Stimulated activated naive B cell treated with anti-CD40 and anti-IgM and Interleukin-4, amounts not matched to agents 10 μg/mL and 1 μg/mL and 100 μg/mL, for 72 hours (primary cell): Measurements from ENCODE around the gene OR1C1.
"Not testable (repeated sequence)": the region's sequence is repeated elsewhere in the genome, so short reads cannot be mapped to it uniquely, and the experiment has no call there.

Experiments
- ATAC-seq, 2 donors: fragments of 150-1000 bp; cut with Tn5 transposase; replicated peaks; 2 replicates each; pipeline ENCODE4 v1.10.0; 2021; ENCODE audit warnings: moderate library complexity in 1 of 2
- DNase-seq: peaks from one replicate; pipeline ENCODE4 v3.0.0; 2021
- H3K27ac Mint-ChIP-seq: one replicate; pipeline ENCODE4 v1.8.0; 2022; ENCODE audit warnings: mild to moderate bottlenecking, mixed read lengths
- H3K27me3 Mint-ChIP-seq, 2 donors: one replicate each; pipeline ENCODE4 v1.8.0; 2022; ENCODE audit warnings: mixed read lengths in 2 of 2
- H3K36me3 Mint-ChIP-seq, 2 donors: one replicate each; pipeline ENCODE4 v1.8.0; 2022; ENCODE audit warnings: mixed read lengths in 2 of 2, mild to moderate bottlenecking in 1 of 2
- H3K4me1 Mint-ChIP-seq, 2 donors: one replicate each; pipeline ENCODE4 v1.8.0; 2022; ENCODE audit warnings: mixed read lengths in 2 of 2, mild to moderate bottlenecking in 1 of 2
- H3K4me3 Mint-ChIP-seq, 2 donors: one replicate each; pipeline ENCODE4 v1.8.0; 2022; ENCODE audit warnings: mild to moderate bottlenecking in 2 of 2, mixed read lengths in 2 of 2, moderate library complexity in 1 of 2
- H3K9me3 Mint-ChIP-seq, 2 donors: one replicate each; pipeline ENCODE4 v1.8.0; 2022; ENCODE audit warnings: mixed read lengths in 2 of 2, mild to moderate bottlenecking in 1 of 2

The OR1C1 gene

GRCh38 chr1:247710681-247711080 lies 49.7 kb downstream of the OR1C1 start:
- H3K4me1 Mint-ChIP-seq, DNase-seq, H3K27me3 Mint-ChIP-seq, H3K9me3 Mint-ChIP-seq, H3K27ac Mint-ChIP-seq, ATAC-seq, H3K36me3 Mint-ChIP-seq, H3K4me3 Mint-ChIP-seq: not testable (repeated sequence)
